DMS79 (cell line): ENCODE measurements around the gene KLHL21.
A peak's percentile ranks its signal among the peaks of the same experiment; 100 is the strongest.
"Not testable (repeated sequence)": the region's sequence is repeated elsewhere in the genome, so short reads cannot be mapped to it uniquely, and the experiment has no call there.

Experiments
- DNase-seq: peaks from one replicate; lab custom pipeline; 2025; lab: John Stamatoyannopoulos, UW

KLHL21 gene

DNA sequence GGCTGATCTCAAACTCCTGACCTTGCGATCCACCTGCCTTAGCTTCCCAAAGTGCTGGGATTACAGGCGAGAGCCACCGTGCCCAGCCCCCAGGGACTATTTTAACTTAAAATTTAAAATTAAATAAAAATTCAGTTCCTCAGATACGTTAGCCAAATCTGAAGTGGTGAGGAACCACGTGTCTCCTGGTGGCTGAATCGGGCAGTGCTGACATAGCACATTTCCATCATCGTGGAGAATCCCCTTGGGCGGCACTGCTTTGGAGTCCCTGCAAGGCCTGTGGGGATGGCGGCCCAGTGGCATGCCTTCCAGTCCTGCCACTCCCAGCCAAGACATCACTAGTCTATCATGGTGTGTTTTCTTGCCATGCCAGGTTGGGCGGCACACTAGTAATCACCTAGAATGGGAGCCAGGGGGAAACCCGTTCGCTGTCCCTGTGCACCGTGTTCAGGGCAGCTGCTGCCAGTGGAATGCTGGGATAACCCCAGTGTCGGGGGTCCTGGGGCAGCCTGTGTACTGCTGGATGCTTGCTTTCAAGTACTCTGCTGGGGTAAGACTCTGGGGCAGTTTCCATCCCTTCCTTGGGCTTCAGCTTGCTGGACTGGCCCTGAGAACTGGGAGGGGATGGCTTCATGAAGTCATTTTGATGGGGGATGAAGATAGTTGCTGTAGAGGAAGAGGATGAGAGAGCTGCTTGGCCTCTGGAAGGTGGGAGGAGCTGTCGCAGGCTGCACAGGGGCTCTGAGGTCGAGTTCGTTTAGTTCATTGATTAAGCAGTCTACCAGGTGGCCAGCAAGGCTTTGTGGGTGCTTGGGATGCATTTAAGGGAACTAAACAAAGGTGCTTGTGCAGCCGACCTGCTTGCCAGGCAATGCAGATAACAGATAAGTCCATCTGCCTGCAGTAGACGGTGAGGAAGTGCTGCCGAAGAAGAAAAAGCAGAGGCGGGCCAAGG lies 18.3 kb downstream of the KLHL21 start:
- no peak for DNase-seq

DNA sequence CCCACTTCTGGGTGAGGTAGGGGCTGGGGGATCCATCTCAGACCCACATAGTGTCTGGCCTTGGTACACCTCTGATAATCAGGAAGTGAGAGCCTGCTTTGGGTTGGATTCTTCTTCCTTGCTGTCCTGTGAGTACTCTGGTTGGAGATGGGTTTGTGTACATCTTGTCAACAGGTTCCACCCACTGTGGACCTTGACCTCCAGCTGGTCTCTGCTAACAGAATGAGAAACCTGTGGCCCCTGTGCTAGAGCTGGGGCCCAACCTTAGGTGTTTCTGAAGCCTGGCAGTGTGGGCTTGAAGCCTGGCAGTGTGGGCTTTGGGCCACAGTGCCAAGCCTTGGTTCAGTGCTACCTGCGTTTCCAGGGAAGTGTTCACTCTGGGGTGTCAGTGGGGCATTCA lies 20.3 kb downstream of the KLHL21 start:
- DNase-seq = no peak

DNA sequence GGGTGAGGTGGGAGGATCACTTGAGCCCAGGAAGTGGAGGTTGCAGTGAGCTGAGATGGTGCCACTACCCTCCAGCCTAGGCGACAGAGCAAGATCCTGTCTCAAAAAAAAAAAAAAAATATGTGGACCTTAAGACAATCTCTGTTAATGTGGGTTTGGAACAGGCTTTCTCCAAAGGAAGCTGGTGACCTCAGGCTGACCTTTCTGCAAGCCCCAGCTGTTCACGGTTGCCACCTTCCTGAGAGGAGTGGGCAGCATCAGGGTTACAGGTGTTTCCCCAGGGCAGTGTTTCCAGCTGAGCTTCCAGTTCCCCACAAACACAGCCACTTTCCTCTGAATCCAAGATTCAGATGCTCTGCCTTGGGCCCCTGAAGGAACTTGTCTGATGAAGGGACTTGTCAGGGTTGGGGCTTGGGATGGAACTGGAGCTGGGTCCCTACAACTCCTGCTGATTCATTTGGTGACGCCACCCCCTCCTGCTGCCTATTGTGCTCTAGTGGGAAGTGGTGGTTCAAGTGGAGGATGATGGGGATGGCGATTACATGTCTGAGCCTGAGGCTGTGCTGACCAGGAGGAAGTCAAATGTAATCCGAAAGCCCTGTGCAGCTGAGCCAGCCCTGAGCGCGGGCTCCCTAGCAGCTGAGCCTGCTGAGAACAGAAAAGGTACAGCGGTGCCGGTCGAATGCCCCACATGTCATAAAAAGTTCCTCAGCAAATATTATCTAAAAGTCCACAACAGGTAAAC lies 20.9 kb downstream of the KLHL21 start:
- DNase-seq = no peak

DNA sequence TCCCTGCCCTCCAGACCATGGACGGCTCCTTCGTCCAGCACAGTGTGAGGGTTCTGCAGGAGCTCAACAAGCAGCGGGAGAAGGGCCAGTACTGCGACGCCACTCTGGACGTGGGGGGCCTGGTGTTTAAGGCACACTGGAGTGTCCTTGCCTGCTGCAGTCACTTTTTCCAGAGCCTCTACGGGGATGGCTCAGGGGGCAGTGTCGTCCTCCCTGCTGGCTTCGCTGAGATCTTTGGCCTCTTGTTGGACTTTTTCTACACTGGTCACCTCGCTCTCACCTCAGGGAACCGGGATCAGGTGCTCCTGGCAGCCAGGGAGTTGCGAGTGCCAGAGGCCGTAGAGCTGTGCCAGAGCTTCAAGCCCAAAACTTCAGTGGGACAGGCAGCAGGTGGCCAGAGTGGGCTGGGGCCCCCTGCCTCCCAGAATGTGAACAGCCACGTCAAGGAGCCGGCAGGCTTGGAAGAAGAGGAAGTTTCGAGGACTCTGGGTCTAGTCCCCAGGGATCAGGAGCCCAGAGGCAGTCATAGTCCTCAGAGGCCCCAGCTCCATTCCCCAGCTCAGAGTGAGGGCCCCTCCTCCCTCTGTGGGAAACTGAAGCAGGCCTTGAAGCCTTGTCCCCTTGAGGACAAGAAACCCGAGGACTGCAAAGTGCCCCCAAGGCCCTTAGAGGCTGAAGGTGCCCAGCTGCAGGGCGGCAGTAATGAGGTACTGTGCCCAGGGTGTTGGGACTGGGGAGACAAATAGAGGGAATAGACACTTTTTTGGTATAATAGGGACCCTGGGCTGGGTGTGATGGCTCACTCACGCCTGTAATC lies 21.9 kb downstream of the KLHL21 start:
- no peak for DNase-seq

DNA sequence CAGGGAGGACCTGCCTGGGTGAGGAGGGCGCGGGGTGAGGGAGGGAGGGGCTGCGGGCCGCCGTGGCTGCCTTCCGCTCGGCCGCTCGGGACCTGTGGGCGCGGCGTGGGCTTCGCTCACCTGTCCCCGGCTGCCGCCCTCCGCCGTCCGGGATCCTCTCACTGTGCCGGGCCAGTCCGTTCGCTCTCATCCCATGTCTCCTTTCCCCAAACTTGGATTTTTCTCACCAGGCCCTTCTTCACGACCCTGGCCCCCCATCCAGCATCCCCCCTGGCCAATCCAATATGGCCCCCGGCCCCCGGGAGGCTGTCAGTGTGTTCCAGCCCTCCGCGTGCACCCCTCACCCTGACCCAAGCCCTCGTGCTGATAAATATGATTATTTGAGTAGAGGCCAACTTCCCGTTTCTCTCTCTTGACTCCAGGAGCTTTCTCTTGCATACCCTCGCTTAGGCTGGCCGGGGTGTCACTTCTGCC lies 22.5 kb downstream of the KLHL21 start:
- DNase-seq = no peak

DNA sequence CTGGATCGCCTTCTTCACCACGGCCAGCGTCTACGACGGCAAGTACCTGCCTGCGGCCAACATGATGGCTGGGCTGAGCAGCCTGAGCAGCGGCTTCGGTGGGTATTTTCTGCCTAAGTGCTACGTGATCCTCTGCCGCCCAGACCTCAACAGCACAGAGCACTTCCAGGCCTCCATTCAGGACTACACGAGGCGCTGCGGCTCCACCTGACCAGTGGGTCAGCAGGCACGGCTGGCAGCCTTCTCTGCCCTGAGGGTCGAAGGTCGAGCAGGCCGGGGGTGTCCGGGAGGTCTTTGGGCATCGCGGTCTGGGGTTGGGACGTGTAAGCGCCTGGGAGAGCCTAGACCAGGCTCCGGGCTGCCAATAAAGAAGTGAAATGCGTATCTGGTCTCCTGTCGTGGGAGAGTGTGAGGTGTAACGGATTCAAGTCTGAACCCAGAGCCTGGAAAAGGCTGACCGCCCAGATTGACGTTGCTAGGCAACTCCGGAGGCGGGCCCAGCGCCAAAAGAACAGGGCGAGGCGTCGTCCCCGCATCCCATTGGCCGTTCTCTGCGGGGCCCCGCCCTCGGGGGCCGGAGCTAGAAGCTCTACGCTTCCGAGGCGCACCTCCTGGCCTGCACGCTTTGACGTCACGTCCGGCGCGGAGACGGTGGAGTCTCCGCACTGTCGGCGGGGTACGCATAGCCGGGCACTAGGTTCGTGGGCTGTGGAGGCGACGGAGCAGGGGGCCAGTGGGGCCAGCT lies 23.1 kb downstream of the KLHL21 start, which contains the start of gene ZBTB48:
TSS of gene ZBTB48 (plus strand) at position 621 of the 745 bp plus-strand sequence. CDS start 616 bp downstream, outside the sequence.
- peak; percentile 97 for DNase-seq

DNA sequence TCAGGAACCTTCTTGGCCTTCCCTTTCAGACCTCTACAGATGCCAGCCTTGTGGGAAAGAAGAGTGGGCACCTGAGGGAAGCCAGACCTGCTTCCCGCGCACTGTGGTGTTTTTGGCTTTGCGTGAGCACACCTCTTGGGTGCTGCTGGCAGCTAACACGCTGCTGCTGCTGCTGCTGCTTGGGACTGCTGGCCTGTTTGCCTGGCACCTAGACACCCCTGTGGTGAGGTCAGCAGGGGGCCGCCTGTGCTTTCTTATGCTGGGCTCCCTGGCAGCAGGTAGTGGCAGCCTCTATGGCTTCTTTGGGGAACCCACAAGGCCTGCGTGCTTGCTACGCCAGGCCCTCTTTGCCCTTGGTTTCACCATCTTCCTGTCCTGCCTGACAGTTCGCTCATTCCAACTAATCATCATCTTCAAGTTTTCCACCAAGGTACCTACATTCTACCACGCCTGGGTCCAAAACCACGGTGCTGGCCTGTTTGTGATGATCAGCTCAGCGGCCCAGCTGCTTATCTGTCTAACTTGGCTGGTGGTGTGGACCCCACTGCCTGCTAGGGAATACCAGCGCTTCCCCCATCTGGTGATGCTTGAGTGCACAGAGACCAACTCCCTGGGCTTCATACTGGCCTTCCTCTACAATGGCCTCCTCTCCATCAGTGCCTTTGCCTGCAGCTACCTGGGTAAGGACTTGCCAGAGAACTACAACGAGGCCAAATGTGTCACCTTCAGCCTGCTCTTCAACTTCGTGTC lies 23.9 kb downstream of the KLHL21 start:
- DNase-seq = no peak

DNA sequence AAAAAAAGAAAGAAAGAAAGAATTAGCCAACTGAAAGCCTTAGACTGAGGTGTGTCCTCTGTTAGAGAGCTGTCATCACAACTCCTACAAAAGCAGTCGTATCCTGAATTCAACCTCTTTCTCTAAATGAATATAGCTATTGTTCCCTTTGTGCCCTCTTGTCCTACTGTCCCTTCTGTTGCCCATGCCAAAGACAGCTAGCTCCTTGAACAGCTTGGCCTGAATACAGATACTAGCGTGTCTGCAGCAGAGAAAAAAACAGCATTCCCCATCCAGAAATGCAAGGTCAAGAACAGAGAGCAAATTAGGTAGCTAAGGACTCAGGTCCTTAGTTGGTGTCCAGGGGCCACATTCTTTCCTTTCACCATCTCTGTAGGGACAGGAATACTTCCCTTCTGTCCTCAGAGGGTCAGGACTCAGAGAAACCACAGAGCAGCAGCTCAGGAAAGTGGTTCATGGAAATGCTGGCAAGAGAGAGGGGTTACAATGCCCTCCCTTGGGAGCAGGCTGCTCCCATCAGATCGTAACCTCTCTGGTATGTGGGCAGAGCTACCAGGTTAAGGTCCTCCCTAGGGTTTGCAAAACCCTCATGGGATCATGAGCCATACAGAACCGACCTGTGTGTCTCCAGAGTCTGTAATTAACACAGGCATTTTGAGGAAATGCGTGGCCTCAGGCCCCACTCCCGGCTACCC lies 24.7 kb downstream of the KLHL21 start:
- no peak for DNase-seq

DNA sequence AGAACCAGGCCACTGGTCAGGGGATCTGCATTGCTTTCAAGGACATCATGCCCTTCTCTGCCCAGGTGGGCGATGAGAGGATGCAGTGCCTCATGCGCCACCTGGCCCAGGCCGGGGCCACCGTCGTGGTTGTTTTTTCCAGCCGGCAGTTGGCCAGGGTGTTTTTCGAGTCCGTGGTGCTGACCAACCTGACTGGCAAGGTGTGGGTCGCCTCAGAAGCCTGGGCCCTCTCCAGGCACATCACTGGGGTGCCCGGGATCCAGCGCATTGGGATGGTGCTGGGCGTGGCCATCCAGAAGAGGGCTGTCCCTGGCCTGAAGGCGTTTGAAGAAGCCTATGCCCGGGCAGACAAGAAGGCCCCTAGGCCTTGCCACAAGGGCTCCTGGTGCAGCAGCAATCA lies 27.9 kb downstream of the KLHL21 start:
- DNase-seq = no peak

DNA sequence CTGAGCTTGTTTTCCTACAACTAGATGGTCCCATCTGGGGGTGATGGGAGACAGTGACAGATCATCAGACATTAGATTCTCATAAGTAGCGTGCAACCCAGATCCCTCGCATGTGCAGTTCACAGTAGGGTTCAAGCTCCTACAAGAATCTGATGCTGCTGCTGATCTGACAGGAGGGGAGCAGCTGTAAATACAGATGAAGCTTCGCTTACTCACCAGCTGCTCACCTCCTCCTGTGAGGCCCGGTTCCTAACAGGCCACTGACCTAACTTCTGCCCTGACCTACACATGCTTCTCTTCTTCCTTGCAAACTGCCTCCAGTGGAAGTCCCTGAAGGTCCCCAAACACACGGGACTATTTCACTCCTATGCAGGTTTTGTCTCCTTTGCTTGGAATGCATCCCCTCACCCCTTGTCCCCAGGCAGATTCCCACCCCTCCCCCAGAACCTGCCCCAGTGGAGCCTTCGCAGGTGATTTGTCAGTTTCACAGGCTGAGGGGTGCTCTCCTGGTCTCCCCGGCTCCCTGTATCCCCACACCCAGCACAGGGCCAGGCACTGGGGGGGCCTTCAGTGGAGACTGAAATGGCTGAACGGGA lies 28.5 kb downstream of the KLHL21 start:
- no peak for DNase-seq

DNA sequence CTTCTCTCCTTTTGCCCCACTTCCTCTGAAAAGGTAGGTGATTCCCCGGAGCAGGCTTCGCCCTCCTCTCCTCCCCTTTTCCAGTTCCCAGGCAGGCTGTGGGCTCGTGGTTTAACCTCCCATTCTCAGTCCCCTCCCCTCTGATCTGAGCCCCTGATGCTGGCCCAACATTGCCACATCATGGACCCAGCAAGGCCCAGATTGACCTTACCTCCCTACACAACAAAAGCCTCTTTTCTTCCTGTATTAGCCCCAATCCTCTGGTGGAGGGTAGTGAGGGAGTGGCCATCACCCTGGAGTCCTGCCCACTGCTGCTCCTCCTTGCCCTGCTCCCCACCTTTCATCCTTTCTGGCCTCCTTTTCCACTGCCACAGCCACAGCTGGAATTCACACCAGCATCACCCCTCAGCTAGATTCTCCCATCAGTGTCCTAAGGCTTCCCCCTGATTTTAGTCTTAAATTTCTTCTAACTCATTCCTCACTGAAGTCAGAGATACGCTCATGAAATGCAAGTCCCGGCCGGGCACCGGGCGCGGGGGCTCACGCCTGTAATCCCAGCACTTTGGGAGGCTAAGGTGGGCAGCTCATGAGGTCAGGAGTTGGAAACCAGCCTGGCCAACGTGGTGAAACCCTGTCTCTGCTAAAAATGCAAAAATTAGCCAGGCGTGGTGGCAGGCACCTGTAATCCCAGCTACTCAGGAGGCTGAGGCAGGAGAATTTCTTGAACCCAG lies 29.9 kb downstream of the KLHL21 start:
- no peak for DNase-seq

DNA sequence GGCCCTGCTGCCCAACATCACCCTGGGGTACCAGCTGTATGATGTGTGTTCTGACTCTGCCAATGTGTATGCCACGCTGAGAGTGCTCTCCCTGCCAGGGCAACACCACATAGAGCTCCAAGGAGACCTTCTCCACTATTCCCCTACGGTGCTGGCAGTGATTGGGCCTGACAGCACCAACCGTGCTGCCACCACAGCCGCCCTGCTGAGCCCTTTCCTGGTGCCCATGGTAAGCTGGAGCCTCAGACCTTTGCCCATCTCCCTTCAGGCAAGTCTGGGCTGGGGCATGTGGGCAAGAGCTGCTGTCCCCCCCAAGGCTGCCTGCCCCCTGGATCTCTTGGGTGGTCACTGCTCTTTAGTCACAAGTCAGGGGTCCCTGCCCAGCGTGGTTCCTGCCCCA lies 31.7 kb downstream of the KLHL21 start:
- DNase-seq = no peak

DNA sequence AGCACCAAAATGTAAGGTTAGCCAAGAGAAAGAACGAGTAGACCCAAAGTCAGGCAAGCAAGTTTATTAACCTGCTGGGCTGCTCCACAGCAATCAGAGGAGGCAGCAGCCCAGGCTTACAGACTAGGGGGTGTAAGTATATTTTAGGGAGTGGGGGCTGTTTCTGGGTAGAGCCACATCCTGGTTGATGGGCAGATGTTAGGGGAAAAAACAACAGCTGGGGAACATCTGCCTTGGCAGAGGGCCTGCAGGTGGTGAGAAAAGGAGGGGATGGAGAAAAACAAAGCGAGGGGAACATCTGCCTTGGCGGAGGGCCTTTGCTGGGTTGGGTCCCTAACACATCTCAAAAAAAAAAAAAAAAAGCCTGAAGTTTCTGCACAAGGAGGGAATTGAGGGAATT lies 32.6 kb downstream of the KLHL21 start:
- DNase-seq = no peak

DNA sequence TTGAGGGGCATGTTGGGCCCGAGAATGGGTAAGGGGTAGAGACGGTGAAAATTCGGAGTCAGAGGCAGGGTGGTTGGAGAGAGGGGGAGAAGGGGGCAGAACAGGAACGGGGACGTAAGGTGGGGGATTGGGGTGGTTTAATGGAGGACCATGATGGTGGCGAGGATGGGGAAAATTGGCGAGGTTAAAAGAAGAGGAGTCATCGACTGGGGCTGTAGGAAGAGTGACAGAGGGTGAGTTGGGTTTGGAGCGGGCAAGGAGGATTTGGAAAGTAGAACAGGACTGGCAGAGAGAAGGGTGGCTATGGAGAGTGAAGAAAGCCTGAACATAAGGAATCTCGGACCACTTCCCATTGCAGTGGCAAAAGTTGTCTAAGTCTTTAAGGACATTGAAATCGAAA lies 33.6 kb downstream of the KLHL21 start:
- no peak for DNase-seq

DNA sequence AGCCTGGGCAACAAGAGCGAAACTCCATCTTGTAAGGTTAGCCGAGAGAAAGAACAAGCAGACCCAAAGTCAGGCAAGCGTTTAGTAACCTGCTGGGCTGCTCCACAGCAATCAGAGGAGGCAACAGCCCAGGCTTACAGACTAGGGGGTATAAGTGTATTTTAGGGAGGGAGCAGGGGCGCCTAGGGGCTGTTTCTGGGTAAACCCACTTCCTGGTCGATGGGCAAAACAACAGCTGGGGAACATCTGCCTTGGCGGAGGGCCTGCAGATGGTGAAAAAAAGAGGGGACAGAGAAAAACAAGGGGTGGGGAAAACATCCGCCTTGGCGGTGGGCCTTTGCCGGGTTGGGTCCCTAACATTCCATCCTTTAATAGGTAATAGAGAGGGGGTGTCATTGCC lies 42.4 kb downstream of the KLHL21 start:
- no peak for DNase-seq

DNA sequence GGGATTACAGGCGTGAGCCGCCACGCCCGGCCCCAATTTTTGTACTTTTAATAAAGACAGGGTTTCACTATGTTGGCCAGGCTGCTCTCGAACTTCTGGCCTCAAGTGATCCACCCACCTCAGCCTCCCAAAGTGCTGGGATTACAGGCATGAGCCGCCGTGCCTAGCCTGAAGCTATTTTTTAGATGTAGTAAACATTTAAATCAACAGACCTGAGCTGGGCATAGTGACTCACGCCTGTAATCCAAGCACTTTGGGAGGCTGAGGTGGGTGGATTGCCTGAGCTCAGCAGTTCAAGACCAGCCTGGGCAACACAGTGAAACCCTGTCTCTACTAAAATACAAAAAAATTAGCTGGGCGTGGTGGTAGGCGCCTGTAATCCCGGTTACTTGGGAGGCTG lies 43.5 kb downstream of the KLHL21 start:
- not testable (repeated sequence) for DNase-seq

DNA sequence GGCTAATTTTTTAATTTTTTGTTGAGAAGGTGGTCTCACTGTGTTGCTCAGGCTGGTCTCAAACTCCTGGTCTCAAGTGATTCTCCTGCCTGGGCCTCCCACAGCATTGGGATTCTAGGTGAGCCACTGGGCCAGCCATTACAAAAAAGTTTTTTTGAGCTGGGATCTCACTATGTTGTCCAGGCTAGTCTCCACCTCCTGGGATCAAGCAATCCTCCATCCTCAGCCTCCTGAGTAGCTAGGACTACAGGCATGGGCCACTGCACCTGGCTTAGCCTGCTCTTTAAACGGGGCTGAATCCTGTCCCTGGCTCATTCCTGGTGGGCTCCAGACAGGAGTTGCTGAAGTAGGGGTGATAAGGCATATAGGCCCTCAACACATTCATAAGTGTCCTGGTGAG lies 45.1 kb downstream of the KLHL21 start:
- no peak for DNase-seq

DNA sequence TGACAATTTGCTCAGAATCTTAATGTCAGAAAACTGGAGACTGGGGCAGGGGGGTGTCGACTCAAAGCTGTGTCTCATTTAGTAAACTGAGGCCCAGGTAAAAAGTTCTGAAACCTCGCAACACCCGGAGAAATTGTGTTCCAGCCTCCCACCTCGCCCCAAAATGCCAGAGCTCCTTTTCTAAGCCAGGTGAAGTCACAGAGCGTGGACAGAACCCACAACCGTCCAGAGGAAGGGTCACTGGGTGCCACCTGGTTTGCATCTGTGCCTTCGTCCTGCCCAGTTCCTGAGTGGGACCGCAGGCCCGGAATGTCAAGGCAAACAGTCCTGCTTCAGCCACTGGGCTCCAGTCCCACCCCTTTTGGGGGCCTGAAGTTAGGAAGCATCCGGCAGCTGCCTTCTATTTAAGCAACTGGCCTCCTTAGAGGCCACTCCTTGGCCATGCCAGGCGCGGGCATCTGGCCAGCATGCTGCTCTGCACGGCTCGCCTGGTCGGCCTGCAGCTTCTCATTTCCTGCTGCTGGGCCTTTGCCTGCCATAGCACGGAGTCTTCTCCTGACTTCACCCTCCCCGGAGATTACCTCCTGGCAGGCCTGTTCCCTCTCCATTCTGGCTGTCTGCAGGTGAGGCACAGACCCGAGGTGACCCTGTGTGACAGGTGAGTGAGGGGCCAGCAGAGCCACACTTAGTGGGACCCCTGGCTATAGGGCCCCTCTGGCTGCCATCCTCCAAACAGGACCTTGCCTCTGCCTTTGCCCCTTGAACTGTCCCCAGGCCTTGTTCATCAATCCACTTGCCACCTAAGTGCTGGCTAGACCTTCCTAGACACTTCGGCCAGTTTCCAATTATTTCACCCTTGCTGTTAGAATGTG lies 47.5 kb downstream of the KLHL21 start, which contains the start of gene TAS1R1:
TSS of gene TAS1R1 (plus strand) at position 401 of the 872 bp plus-strand sequence. CDS start at position 468, 67 bp downstream.
- no peak for DNase-seq
